NCI-H446 treated with DMSO at 0.1 percent for 48 hours (cell line): ENCODE measurements around the gene RHOT1.
A peak's percentile ranks its signal among the peaks of the same experiment; 100 is the strongest.

Experiments
- DNase-seq: peaks from one replicate; lab custom pipeline; 2025; lab: John Stamatoyannopoulos, UW

The RHOT1 gene

DNA sequence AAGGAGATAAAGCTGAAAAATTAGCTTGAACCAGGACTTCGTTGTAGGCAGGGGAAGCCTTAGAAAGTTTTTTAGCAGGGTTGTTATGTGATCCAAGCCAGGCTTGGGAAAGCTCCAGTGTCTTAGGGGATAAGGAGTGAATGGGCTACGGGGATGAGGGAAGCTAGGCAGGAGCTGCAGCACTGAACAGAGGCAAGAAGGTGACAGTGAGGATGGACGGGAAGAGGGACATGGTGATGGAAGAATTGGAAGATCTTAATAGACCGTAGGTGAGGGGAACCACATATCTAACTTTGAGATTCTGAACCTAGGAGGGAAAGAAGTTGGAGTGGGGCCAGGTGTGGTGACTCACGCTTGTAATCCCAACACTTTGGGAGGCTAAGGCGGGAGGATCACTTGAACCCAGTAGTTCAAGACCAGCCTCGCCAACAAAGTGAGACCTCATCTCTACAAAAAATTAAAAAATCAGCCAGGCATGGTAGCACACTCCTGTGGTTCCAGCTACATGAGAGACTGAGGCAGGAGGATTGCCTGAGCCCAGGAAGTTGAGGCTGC, 126.5 kb downstream of the RHOT1 start:
- no peak for DNase-seq

DNA sequence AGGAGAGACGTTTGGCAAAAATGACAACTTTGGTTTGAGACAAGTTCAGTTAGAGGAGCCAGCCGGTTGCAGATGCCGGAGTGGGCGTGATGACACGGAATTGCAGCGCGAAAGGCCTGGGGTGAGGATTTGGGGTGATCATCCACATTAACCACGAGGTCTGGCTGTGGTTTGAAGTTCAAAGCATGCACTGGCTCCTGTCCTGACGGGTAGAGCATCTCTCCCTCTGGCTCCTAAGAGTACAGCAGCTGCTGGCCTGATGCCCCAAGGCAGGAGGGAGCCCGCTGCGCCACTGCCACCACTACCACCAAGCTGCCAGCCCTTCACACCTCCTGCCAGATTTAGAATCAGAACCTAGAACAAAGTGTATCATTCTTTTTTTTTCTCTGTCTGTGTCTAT, 127.1 kb downstream of the RHOT1 start:
- peak; percentile 77 for DNase-seq

DNA sequence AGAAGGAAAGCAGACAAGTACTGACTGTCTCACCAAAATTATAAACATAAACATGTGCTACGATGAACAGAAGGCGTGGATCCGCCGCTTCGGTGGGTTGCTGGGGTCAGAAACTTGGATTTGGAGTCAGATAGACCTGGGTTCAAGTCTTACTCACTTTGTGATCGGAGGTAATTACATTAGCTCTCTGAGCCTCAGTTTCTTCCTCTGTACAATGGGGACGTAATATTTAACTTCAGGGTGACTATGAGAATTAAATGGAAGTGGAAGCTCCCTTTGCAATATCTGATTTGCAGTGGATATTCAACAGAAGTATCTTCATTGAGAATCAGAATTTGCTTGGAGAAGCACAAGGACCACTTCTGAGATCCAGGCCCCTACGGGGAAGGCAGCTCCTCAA, 129.5 kb downstream of the RHOT1 start:
- DNase-seq, result no peak

DNA sequence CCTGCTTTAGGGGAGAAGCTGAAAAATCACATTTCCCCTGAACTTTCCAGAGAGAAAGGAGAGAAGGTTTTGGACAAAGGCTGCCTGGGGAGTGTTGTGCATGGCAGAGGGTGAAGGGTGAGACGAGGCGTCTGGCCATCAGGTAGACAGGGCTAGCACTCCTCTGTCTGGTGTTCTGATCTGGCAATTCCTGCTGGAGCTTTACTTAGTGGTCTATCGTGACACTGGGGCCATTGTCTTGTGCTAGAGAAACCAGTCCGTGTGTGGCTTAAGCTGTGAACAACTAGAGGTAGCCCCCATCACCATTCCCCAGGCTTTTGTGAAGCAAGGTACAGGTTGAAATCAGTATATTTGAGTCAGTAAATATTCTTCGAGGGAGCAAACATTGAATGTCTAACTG, 131.8 kb downstream of the RHOT1 start:
- DNase-seq, result no peak

DNA sequence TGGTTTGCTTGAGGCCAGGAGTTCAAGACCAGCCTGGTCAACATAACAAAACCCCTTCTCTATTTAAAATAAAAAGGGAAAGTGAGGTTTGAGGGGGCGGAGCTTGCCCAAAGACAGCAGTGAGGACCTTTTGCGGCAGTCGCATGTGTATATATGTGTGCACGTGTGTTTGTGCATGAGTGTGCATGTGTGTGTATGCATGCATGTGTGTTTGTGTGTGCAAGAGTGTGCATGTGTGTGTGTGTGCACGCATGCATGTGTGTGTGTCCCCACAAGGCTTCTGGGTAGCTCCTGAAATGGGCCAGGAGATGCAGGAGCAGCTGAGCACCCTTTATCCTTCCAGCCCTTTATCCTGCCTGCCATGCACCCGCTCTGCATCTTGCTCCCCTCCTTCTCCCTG, 132.3 kb downstream of the RHOT1 start:
- no peak for DNase-seq
